ENCODE data around the gene KDM1B.
A peak's percentile ranks its signal among the peaks of the same experiment; 100 is the strongest.

The KDM1B gene

DNA sequence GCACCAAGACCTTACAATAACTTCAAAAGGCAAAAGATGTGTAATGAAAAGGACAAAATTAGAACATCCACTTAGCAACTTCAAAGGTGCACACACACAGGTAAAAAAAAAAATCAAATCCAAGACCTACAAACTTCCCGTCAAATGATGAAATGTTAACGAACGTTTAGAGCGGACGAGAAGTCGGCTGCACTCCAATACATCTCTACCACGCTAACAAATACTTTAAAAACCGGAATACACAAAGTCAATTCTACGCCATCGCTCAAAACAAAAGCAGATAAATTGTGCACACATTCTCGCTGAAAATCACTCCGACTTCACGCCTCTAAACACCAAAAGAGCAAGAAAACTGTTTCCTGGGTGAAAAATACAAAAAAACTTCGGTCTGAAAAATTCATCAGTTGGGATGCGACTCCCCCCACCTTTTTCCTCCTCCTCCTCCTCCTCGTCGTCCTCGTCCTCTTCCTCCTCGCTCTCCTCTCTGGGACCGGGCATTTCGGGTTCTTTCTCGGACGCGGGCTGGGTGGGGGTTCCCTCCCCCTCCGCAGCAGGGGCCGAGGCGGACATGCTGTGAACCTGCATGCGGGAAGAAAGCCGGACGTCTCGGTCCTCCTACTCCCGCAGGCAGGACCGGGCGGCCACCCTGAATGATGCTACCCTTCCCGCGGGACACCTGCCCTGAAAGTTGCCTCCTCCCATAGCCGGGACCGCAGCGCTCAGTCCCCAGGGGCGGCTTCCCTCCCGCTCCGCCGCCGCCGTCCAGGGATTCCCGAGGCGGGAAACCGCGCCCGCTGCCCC is 108.4 kb downstream of the KDM1B start:
- no peaks in the 10 kb centered on the region for H3K27me3 ChIP-seq (ENCODE audit: insufficient read depth, low read depth)
- no peaks in the 10 kb centered on the region; the same call in 1 of the 2 replicates for H3K36me3 ChIP-seq (ENCODE audit: insufficient read depth)
- H3K4me3 ChIP-seq (IDR thresholded peaks at IDR 0.05; ENCODE audit: insufficient read depth, low read depth, low read length), result no peak overlapping the region
- peak overlapping the region; percentile 84 for H3K9ac ChIP-seq
- H3K4me2 ChIP-seq, result peak overlapping the region; percentile 79
- peaks cover 12% of the 10 kb centered on the region for H4K20me1 ChIP-seq (ENCODE audit: insufficient read depth)
- H2AFZ ChIP-seq (ENCODE audit: low read depth), result peak overlapping the region; percentile 61
- H3K27ac ChIP-seq, result peak overlapping the region; percentile 85
- H3K4me1 ChIP-seq (ENCODE audit: low read depth, poor library complexity, severe bottlenecking), result peaks cover 58% of the 10 kb centered on the region
- H3K79me2 ChIP-seq (ENCODE audit: insufficient read depth, low read depth), result peaks cover 50% of the 10 kb centered on the region
- no peak for TF ChIP-seq CTCF (conservative IDR thresholded peaks at IDR 0.05; ENCODE audit: low read depth, low read length)

DNA sequence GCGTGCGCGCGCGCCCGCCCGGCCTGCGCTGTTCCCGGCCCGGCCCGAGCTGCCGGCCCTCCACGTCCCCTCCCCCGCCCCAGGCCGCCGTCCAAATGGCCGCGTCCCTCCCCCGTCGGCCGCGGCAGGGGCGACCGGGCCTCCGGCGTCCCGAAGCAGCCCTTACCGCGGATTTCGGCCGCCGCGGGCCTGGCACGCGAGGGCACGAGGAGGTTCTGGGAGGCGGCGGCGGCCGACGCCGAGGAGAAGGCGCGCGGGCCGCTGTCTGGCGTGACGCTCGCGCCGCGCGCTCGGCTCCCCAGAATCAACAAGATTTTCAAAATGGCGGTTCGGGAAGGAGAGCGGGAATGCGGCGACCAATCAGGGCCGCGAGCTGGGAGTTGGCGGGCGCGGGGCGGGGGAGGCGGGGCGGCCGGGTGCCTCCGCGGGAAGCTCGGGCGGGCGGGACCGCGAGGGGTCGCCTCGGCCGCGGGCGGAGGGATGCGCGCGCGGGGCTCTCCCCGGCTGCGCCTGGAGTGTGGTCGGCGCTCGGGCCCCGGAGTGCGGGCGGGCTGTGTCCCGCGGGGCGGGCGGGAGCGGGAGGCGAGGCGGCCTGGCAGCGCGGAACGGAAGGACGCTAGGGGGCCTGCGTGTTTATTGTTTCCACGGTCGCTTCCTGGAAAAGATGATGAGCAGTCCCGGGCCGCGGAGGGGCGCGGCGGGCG is 109.1 kb downstream of the KDM1B start, which contains the start of gene DEK:
Gene DEK, minus strand, starts transcription at position 312 of the 704 bp plus-strand sequence. CDS start 543 bp downstream, outside the sequence.
- peak within 1 kb of the TSS; percentile 84 for H3K9ac ChIP-seq
- no peak; the same call in 1 of the 2 replicates for TF ChIP-seq CTCF (conservative IDR thresholded peaks at IDR 0.05; ENCODE audit: low read depth, low read length)
- no peaks in the 10 kb centered on the region; the same call in 1 of the 2 replicates for H3K36me3 ChIP-seq (ENCODE audit: insufficient read depth)
- no peaks in the 10 kb centered on the region for H3K27me3 ChIP-seq (ENCODE audit: insufficient read depth, low read depth)
- peaks cover 51% of the 10 kb centered on the region for H3K4me1 ChIP-seq (ENCODE audit: low read depth, poor library complexity, severe bottlenecking)
- H3K27ac ChIP-seq, result peak within 1 kb of the TSS; percentile 85
- peaks cover 8% of the 10 kb centered on the region for H4K20me1 ChIP-seq (ENCODE audit: insufficient read depth)
- peak within 1 kb of the TSS; percentile 97 for H3K4me2 ChIP-seq
- H2AFZ ChIP-seq (ENCODE audit: low read depth), result peak within 1 kb of the TSS; percentile 96
- no peak within 1 kb of the TSS for H3K4me3 ChIP-seq (IDR thresholded peaks at IDR 0.05; ENCODE audit: insufficient read depth, low read depth, low read length)
- H3K79me2 ChIP-seq (ENCODE audit: insufficient read depth, low read depth), result peaks cover 43% of the 10 kb centered on the region

- Histone ChIP-seq H3K4me2 (peak overlapping the region; percentile 97), H3K36me3 (ENCODE audit: insufficient read depth) (no peaks in the 10 kb centered on the region; the same call in 1 of the 2 replicates), H3K79me2 (ENCODE audit: insufficient read depth, low read depth) (peaks cover 37% of the 10 kb centered on the region), H3K27me3 (ENCODE audit: insufficient read depth, low read depth) (no peaks in the 10 kb centered on the region), H3K9ac (peak overlapping the region; percentile 84), H2AFZ (ENCODE audit: low read depth) (peak overlapping the region; percentile 96), H3K4me3 (IDR thresholded peaks at IDR 0.05; ENCODE audit: insufficient read depth, low read depth, low read length) (no peak overlapping the region), H3K27ac (peak overlapping the region; percentile 85), H4K20me1 (ENCODE audit: insufficient read depth) (peaks cover 3% of the 10 kb centered on the region; the same call in 1 of the 2 replicates), H3K4me1 (ENCODE audit: low read depth, poor library complexity, severe bottlenecking) (peaks cover 46% of the 10 kb centered on the region)
- no peak; the same call in 1 of the 2 replicates for TF ChIP-seq CTCF (conservative IDR thresholded peaks at IDR 0.05; ENCODE audit: low read depth, low read length)
These were observed 109.7 kb downstream of the KDM1B start for GRCh38 chr6:18264923-18265377.

- no peak overlapping the region for H3K4me3 ChIP-seq (IDR thresholded peaks at IDR 0.05; ENCODE audit: insufficient read depth, low read depth, low read length)
- H3K4me1 ChIP-seq (ENCODE audit: low read depth, poor library complexity, severe bottlenecking), result peaks cover 36% of the 10 kb centered on the region
- H3K9ac ChIP-seq, result peak overlapping the region; percentile 84; the same call in 1 of the 2 replicates
These were observed 110.7 kb downstream of the KDM1B start for GRCh38 chr6:18265787-18266522.

More at GRCh38 chr6:18265787-18266522, 110.7 kb downstream of the KDM1B start:
- H3K27me3 ChIP-seq (ENCODE audit: insufficient read depth, low read depth), result no peaks in the 10 kb centered on the region
- peak overlapping the region; percentile 96 for H2AFZ ChIP-seq (ENCODE audit: low read depth)
- H3K79me2 ChIP-seq (ENCODE audit: insufficient read depth, low read depth), result peaks cover 30% of the 10 kb centered on the region
- H4K20me1 ChIP-seq (ENCODE audit: insufficient read depth), result no peaks in the 10 kb centered on the region
- TF ChIP-seq CTCF (conservative IDR thresholded peaks at IDR 0.05; ENCODE audit: low read depth, low read length), result no peak
- H3K27ac ChIP-seq, result peak overlapping the region; percentile 85; the same call in 1 of the 2 replicates
- H3K36me3 ChIP-seq (ENCODE audit: insufficient read depth), result no peaks in the 10 kb centered on the region; the same call in 1 of the 2 replicates
- peak overlapping the region; percentile 97 for H3K4me2 ChIP-seq

All from KMS-11 (cell line).